WTC11 (cell line): ENCODE results near the gene OR2G3.

Experiments used
- GABPB1 ChIP-seq: sonication (generic); formaldehyde crosslinking; IDR thresholded peaks from 2 replicates; pipeline ENCODE4 v1.8.1; 2023; ENCODE audit warnings: mild to moderate bottlenecking, missing genetic modification reagents
- JUN ChIP-seq: sonication (generic); formaldehyde crosslinking; IDR thresholded peaks from 2 replicates; pipeline ENCODE4 v1.8.0; 2023; ENCODE audit warnings: mild to moderate bottlenecking, missing genetic modification reagents
- MYBL2 ChIP-seq: sonication (generic); formaldehyde crosslinking; IDR thresholded peaks from 2 replicates; pipeline ENCODE4 v1.8.1; 2023; ENCODE audit warnings: mild to moderate bottlenecking, moderate library complexity, missing genetic modification reagents
- TCF7 ChIP-seq: sonication (generic); formaldehyde crosslinking; IDR thresholded peaks from 2 replicates; pipeline ENCODE4 v1.8.0; 2022; ENCODE audit warnings: mild to moderate bottlenecking, low read depth, missing genetic modification reagents, moderate library complexity
- TF ChIP-seq, protein P1 (sequence below): fragments of 200-600 bp; IDR thresholded peaks from 2 replicates; pipeline ENCODE4 v1.8.0; 2022; ENCODE audit warnings: antibody characterized with exemption

DNA sequence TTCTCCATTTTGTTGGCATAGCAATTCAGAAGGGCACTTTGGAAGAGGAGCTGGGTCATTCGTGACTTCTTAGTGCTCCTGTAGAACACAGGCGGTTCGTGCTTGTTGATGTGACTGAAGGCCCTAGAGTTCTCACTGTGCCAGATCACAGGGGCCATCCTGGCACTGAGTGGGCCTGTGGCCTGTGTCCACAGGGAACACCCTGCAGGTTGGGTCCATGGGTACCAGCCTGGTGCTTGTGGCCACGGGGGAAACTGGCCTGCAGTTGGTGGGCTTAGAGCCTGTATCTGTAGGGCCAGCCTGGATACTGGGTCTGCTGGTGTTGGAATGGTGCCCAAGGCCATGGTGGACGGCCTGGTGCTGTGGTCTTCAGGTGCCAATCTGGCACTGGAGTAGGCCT lies 9.2 kb downstream of the OR2G3 start:
- TF ChIP-seq, protein P1, sequence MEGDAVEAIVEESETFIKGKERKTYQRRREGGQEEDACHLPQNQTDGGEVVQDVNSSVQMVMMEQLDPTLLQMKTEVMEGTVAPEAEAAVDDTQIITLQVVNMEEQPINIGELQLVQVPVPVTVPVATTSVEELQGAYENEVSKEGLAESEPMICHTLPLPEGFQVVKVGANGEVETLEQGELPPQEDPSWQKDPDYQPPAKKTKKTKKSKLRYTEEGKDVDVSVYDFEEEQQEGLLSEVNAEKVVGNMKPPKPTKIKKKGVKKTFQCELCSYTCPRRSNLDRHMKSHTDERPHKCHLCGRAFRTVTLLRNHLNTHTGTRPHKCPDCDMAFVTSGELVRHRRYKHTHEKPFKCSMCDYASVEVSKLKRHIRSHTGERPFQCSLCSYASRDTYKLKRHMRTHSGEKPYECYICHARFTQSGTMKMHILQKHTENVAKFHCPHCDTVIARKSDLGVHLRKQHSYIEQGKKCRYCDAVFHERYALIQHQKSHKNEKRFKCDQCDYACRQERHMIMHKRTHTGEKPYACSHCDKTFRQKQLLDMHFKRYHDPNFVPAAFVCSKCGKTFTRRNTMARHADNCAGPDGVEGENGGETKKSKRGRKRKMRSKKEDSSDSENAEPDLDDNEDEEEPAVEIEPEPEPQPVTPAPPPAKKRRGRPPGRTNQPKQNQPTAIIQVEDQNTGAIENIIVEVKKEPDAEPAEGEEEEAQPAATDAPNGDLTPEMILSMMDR, result no peak
- TF ChIP-seq JUN (CRISPR knock-in tag) (no peak), MYBL2 (CRISPR knock-in tag) (no peak), GABPB1 (CRISPR knock-in tag) (no peak), TCF7 (CRISPR knock-in tag) (no peak)
